Camera-type eye (tissue), 1 donor: Measurements from ENCODE around the gene IPCEF1. TPM values are rescaled to one million over a fixed set of nuclear protein-coding genes. Genes with fewer than 3 reads are reported as not detected.

Source experiments
- total RNA-seq: library from RNA; depleted of rRNA; stranded (reverse); fragments of >200 nt; gene quantifications from one replicate; pipeline ENCODE4 v1.2.3, GENCODE V29; 2014

IPCEF1 gene
- 2.1 TPM for total RNA-seq

GRCh38 chr6:154356690-154357089 lies at the start of gene IPCEF1:
Gene IPCEF1 (minus strand): TSS chr6:154356803. CDS start chr6:154265947, 90,856 bp downstream.

Other genes with a start within 250 kb of the IPCEF1 start
- gene CNKSR3, start 153.9 kb upstream of the IPCEF1 start, total RNA-seq = 12.1 TPM